K562 (cell line): Measurements from ENCODE around the gene OR2T8. TPM values are rescaled to one million over a fixed set of nuclear protein-coding genes. Genes with fewer than 3 reads are reported as not detected.
A peak's percentile ranks its signal among the peaks of the same experiment; 100 is the strongest.

ENCODE experiments used
- ARID1B ChIP-seq: fragments of 450-650 bp; IDR thresholded peaks from 2 replicates; pipeline ENCODE4 v1.6.1; 2016; ENCODE audit warnings: antibody characterized with exemption, mild to moderate bottlenecking, inconsistent platforms
- FOXK2 ChIP-seq, 2 experiments: fragments of 450-650 bp; IDR thresholded peaks in 1 of 2; conservative IDR thresholded peaks in 1 of 2; 2 replicates each; pipeline ENCODE4 v1.6.1; 2016; ENCODE audit warnings: low read depth in 2 of 2, mild to moderate bottlenecking in 1 of 2
- HDAC1 ChIP-seq, 2 experiments: fragments of 450-650 bp; IDR thresholded peaks; 2 replicates each; pipeline ENCODE4 v1.6.1; 2016 to 2017; ENCODE audit warnings: inconsistent platforms in 1 of 2, mild to moderate bottlenecking in 1 of 2, moderate library complexity in 1 of 2
- KDM2B ChIP-seq: fragments of 250-450 bp; sonication (Bioruptor Pico); IDR thresholded peaks from 2 replicates; pipeline ENCODE4 v1.8.0; 2021; ENCODE audit warnings: mild to moderate bottlenecking, moderate library complexity
- NR1H2 ChIP-seq: sonication (generic); formaldehyde crosslinking; IDR thresholded peaks from 2 replicates; pipeline ENCODE4 v1.4.0; 2020; ENCODE audit warnings: mild to moderate bottlenecking, missing genetic modification reagents
- PHF20 ChIP-seq: fragments of 450-650 bp; IDR thresholded peaks from 2 replicates; pipeline ENCODE4 v1.6.1; 2018; ENCODE audit not compliant: partially characterized antibody
- POLR2B ChIP-seq: fragments of 450-650 bp; IDR thresholded peaks from 2 replicates; pipeline ENCODE4 v1.6.1; 2018; ENCODE audit warnings: low read depth; ENCODE audit not compliant: partially characterized antibody
- TARDBP ChIP-seq: fragments of 450-650 bp; IDR thresholded peaks from 2 replicates; pipeline ENCODE4 v1.6.1; 2016
- polyA plus RNA-seq, 8 experiments: library from polyadenylated mRNA; depleted of rRNA in 4 of 8; stranded (reverse) in 5 of 8; unstranded in 3 of 8; fragments of >200 nt; fragmentation: Nextera tagmentation in 2 of 8; fragmentation: Illumina TruSeq in 1 of 8; extraction: Ambion mirVana in 2 of 8; extraction: Trizol in 1 of 8; gene quantifications; 2 replicates each; pipeline versions ENCODE4 v1.2.1 to v1.2.3, GENCODE V29; 2011 to 2014; ENCODE audit warnings: inconsistent platforms in 1 of 8, missing spikeins in 1 of 8
- total RNA-seq, 7 experiments: library from RNA; depleted of rRNA in 6 of 7; stranded (reverse); fragments of >200 nt in 6 of 7; fragmentation: Illumina TruSeq in 2 of 7; extraction: Trizol in 2 of 7; gene quantifications; 2 replicates each; pipeline versions ENCODE4 v1.2.1 to v1.2.3, GENCODE V29; 2011 to 2021; ENCODE audit warnings: low replicate concordance in 1 of 7
- TF ChIP-seq, protein P1 (sequence below): fragments of 450-650 bp; IDR thresholded peaks from 2 replicates; pipeline ENCODE4 v1.6.1; 2016; ENCODE audit warnings: mild to moderate bottlenecking
- TF ChIP-seq, protein P2 (sequence below): fragments of 250-450 bp; sonication (Bioruptor Pico); IDR thresholded peaks from 2 replicates; pipeline ENCODE4 v1.8.0; 2021; ENCODE audit warnings: mild to moderate bottlenecking, moderate library complexity
- TF ChIP-seq, protein P3 (sequence below): fragments of 250-450 bp; sonication (Bioruptor Pico); IDR thresholded peaks from 2 replicates; pipeline ENCODE4 v1.5.0; 2022; ENCODE audit warnings: mild to moderate bottlenecking
- TF ChIP-seq, protein P4 (sequence below), 2 experiments: fragments of 450-650 bp in 1 of 2; sonication (generic) in 1 of 2; formaldehyde crosslinking in 1 of 2; IDR thresholded peaks; 2 replicates each; pipeline versions ENCODE4 v1.7.1 to v1.9.0; 2016 to 2022; ENCODE audit warnings: inconsistent platforms in 1 of 2, mild to moderate bottlenecking in 1 of 2, missing genetic modification reagents in 1 of 2

Gene OR2T8
- total and polyA plus RNA-seq, 9 of the 15 experiments (the other 6 are each of a cell fraction or from before 2014, with no cell fraction given), result 0.08 to 0.46 (median 0.31) TPM; not detected in 3

DNA sequence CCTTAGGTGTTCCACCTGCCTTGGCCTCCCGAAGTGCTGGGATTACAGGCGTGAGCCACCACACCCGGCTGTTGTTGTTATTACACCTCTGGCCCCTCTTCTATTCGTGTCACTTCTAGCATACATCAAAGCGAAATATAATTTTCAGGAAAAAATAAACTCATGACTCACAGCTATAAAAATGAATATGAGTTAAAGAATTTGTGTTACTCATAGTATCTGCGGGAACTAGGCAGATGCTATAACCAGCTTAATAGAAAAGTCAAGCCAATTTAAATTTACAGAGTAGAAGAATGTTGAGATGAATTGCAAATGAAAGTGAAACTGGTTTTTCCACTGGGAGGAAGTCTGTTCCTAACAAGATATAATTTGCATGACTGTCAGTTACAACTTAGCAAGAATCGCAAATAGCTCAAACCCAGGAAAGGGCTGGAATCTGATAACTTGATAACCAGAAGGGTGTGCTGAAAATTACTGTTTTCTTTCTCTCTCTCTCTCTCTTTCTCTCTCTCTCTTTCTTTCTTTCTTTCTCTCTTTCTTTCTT is 13.5 kb upstream of the OR2T8 start (continued):
- TF ChIP-seq NR1H2 (CRISPR knock-in tag), result no peak
- TF ChIP-seq, protein P1, sequence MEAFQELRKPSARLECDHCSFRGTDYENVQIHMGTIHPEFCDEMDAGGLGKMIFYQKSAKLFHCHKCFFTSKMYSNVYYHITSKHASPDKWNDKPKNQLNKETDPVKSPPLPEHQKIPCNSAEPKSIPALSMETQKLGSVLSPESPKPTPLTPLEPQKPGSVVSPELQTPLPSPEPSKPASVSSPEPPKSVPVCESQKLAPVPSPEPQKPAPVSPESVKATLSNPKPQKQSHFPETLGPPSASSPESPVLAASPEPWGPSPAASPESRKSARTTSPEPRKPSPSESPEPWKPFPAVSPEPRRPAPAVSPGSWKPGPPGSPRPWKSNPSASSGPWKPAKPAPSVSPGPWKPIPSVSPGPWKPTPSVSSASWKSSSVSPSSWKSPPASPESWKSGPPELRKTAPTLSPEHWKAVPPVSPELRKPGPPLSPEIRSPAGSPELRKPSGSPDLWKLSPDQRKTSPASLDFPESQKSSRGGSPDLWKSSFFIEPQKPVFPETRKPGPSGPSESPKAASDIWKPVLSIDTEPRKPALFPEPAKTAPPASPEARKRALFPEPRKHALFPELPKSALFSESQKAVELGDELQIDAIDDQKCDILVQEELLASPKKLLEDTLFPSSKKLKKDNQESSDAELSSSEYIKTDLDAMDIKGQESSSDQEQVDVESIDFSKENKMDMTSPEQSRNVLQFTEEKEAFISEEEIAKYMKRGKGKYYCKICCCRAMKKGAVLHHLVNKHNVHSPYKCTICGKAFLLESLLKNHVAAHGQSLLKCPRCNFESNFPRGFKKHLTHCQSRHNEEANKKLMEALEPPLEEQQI, result no peak
- peak; percentile 72 for TF ChIP-seq ARID1B
- no peak; a peak in 1 of 4 replicates for TF ChIP-seq FOXK2 (conservative IDR thresholded peaks at IDR 0.05 in 1 of 2, IDR thresholded peaks at IDR 0.05 in 1 of 2; ENCODE audit: low read depth in 2 of 2)
- no peak for TF ChIP-seq PHF20
- TF ChIP-seq, protein P2, sequence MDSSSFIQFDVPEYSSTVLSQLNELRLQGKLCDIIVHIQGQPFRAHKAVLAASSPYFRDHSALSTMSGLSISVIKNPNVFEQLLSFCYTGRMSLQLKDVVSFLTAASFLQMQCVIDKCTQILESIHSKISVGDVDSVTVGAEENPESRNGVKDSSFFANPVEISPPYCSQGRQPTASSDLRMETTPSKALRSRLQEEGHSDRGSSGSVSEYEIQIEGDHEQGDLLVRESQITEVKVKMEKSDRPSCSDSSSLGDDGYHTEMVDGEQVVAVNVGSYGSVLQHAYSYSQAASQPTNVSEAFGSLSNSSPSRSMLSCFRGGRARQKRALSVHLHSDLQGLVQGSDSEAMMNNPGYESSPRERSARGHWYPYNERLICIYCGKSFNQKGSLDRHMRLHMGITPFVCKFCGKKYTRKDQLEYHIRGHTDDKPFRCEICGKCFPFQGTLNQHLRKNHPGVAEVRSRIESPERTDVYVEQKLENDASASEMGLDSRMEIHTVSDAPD (CRISPR knock-in tag), result no peak
- no peak for TF ChIP-seq KDM2B (CRISPR knock-in tag)
- no peak for TF ChIP-seq POLR2B
- TF ChIP-seq, protein P3, sequence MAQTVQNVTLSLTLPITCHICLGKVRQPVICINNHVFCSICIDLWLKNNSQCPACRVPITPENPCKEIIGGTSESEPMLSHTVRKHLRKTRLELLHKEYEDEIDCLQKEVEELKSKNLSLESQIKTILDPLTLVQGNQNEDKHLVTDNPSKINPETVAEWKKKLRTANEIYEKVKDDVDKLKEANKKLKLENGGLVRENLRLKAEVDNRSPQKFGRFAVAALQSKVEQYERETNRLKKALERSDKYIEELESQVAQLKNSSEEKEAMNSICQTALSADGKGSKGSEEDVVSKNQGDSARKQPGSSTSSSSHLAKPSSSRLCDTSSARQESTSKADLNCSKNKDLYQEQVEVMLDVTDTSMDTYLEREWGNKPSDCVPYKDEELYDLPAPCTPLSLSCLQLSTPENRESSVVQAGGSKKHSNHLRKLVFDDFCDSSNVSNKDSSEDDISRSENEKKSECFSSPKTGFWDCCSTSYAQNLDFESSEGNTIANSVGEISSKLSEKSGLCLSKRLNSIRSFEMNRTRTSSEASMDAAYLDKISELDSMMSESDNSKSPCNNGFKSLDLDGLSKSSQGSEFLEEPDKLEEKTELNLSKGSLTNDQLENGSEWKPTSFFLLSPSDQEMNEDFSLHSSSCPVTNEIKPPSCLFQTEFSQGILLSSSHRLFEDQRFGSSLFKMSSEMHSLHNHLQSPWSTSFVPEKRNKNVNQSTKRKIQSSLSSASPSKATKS, result no peak
- TF ChIP-seq HDAC1 (IDR thresholded peaks at IDR 0.05), result peak in 1 of 2 experiments; percentile 35; a peak in 1 of 4 replicates
- TF ChIP-seq TARDBP, result no peak
- TF ChIP-seq, protein P4, sequence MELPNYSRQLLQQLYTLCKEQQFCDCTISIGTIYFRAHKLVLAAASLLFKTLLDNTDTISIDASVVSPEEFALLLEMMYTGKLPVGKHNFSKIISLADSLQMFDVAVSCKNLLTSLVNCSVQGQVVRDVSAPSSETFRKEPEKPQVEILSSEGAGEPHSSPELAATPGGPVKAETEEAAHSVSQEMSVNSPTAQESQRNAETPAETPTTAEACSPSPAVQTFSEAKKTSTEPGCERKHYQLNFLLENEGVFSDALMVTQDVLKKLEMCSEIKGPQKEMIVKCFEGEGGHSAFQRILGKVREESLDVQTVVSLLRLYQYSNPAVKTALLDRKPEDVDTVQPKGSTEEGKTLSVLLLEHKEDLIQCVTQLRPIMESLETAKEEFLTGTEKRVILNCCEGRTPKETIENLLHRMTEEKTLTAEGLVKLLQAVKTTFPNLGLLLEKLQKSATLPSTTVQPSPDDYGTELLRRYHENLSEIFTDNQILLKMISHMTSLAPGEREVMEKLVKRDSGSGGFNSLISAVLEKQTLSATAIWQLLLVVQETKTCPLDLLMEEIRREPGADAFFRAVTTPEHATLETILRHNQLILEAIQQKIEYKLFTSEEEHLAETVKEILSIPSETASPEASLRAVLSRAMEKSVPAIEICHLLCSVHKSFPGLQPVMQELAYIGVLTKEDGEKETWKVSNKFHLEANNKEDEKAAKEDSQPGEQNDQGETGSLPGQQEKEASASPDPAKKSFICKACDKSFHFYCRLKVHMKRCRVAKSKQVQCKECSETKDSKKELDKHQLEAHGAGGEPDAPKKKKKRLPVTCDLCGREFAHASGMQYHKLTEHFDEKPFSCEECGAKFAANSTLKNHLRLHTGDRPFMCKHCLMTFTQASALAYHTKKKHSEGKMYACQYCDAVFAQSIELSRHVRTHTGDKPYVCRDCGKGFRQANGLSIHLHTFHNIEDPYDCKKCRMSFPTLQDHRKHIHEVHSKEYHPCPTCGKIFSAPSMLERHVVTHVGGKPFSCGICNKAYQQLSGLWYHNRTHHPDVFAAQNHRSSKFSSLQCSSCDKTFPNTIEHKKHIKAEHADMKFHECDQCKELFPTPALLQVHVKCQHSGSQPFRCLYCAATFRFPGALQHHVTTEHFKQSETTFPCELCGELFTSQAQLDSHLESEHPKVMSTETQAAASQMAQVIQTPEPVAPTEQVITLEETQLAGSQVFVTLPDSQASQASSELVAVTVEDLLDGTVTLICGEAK (IDR thresholded peaks at IDR 0.05), result peak; percentile 73
- TF ChIP-seq, protein P4 (CRISPR knock-in tag; IDR thresholded peaks at IDR 0.05), result no peak
